LHCN-M2 (cell line): ENCODE measurements around the gene C1orf146. TPM values are rescaled to one million over a fixed set of nuclear protein-coding genes. Genes with fewer than 3 reads are reported as not detected.
A peak's percentile ranks its signal among the peaks of the same experiment; 100 is the strongest.
"Not testable (repeated sequence)": the region's sequence is repeated elsewhere in the genome, so short reads cannot be mapped to it uniquely, and the experiment has no call there.

ENCODE experiments used
- DNase-seq: peaks from one replicate; pipeline ENCODE4 v3.0.0-alpha.2; 2012; ENCODE audit warnings: low read depth
- total RNA-seq: library from RNA; depleted of rRNA; stranded (reverse); fragments of >200 nt; gene quantifications from 2 replicates; pipeline ENCODE4 v1.2.3, GENCODE V29; 2014; rRNA removed

The C1orf146 gene
- total RNA-seq, 1 experiment from 2014 or later, result not detected

- peak; percentile 44 for DNase-seq
Measured at GRCh38 chr1:92274939-92275338, 57.2 kb downstream of the C1orf146 start.

GRCh38 chr1:92276082-92276481 is 58.4 kb downstream of the C1orf146 start:
- DNase-seq, result no peak

GRCh38 chr1:92277105-92277723 is 59.5 kb downstream of the C1orf146 start:
- peak; percentile 37 for DNase-seq

GRCh38 chr1:92279781-92280180 is 62.1 kb downstream of the C1orf146 start:
- not testable (repeated sequence) for DNase-seq

- not testable (repeated sequence) for DNase-seq
Measured at GRCh38 chr1:92281411-92281810, 63.7 kb downstream of the C1orf146 start.

GRCh38 chr1:92291372-92291999 is 73.8 kb downstream of the C1orf146 start:
- DNase-seq, result peak; percentile 64

Other genes starting within 250 kb of the C1orf146 start
- 0.06 and 0.13 TPM in 2 replicates for gene EPHX4, start 187.9 kb upstream of the C1orf146 start, total RNA-seq
- gene SETSIP, start 142.5 kb upstream of the C1orf146 start, total RNA-seq, result not detected in 2 replicates
- gene BTBD8, start 137.6 kb upstream of the C1orf146 start, total RNA-seq, result 2.7 and 3.4 TPM in 2 replicates
- gene GLMN, start 81.1 kb downstream of the C1orf146 start, total RNA-seq, result 16.3 and 20.8 TPM in 2 replicates
- 9.6 and 18.7 TPM in 2 replicates for gene RPAP2, start 81.1 kb downstream of the C1orf146 start, total RNA-seq